Right lobe of liver (tissue), 6 donors: ENCODE results near the gene HGFAC. TPM values are rescaled to one million over a fixed set of nuclear protein-coding genes. Genes with fewer than 3 reads are reported as not detected.

Source experiments
- ATAC-seq, 4 donors: fragments of 200-7000 bp; cut with Tn5 transposase; one replicate each; pipeline ENCODE4 v1.9.1; 2020; ENCODE audit warnings: mild to moderate bottlenecking in 4 of 4, moderate library complexity in 4 of 4
- DNase-seq, 3 donors: peaks; one replicate each; pipeline ENCODE4 v3.0.0-alpha.2; 2020
- H3K27ac ChIP-seq, 3 donors: fragments of 200-600 bp; one replicate each; pipeline ENCODE4 v1.8.0; 2022
- H3K27me3 ChIP-seq, 2 donors: fragments of 200-600 bp; one replicate each; pipeline ENCODE4 v1.8.0; 2022
- H3K36me3 ChIP-seq, 4 donors: fragments of 200-600 bp; sonication (generic) in 1 of 4; one replicate each; pipeline versions ENCODE4 v1.5.1 to v1.8.0; 2017 to 2022; ENCODE audit warnings: control low read depth in 1 of 4
- H3K4me1 ChIP-seq, 4 donors: fragments of 200-600 bp; sonication (generic) in 1 of 4; one replicate each; pipeline versions ENCODE4 v1.5.1 to v1.8.0; 2017 to 2022; ENCODE audit warnings: control low read depth in 1 of 4
- H3K4me3 ChIP-seq, 3 donors: fragments of 200-600 bp; one replicate each; pipeline ENCODE4 v1.8.0; 2022
- H3K9me3 ChIP-seq, 4 donors: fragments of 200-600 bp; sonication (generic) in 1 of 4; one replicate each; pipeline versions ENCODE4 v1.5.1 to v1.8.0; 2017 to 2022; ENCODE audit warnings: control low read depth in 1 of 4
- POLR2A ChIP-seq: fragments of 450-650 bp; IDR thresholded peaks from one replicate; pipeline ENCODE4 v1.6.1; 2017; ENCODE audit warnings: antibody characterized with exemption, mild to moderate bottlenecking
- WGBS: methylation state at CpG from one replicate; pipeline ENCODE4 v1.1.6; 2018; ENCODE audit warnings: low coverage, low lambda C conversion rate; ENCODE audit not compliant: insufficient coverage; ENCODE audit errors: missing lambda C conversion rate; 5-methylcytosine and 5-hydroxymethylcytosine counted together
- intact Hi-C, 2 donors: fragments of 100-400 bp; cut with DNase I; formaldehyde crosslinking; loops; one replicate each; pipeline versions ENCODE4 v1.11.2 to v1.14.1; 2022
- total RNA-seq, 6 experiments: library from RNA; depleted of rRNA in 2 of 6; stranded (reverse); fragments of >200 nt in 2 of 6; fragmentation: NEBNext Ultra II Directional in 3 of 6; extraction: Animal tissue kit (Norgen Biotek cat#: 25700) in 3 of 6; gene quantifications; one replicate each; pipeline versions ENCODE4 v1.1.0 to v1.2.4, GENCODE V29; 2016 to 2023
- TF ChIP-seq, protein P1 (sequence below), 4 donors: fragments of 200-600 bp in 3 of 4; fragments of 450-650 bp in 1 of 4; IDR thresholded peaks; one replicate each; pipeline versions ENCODE4 v1.5.1 to v1.8.0; 2016 to 2022; ENCODE audit warnings: antibody characterized with exemption in 4 of 4, mild to moderate bottlenecking in 2 of 4
- donor health status: DM: no; HTN: yes; CAD: no.
- donor health status: DM: no; HTN: no; CAD: no.
- donor health status: DM: no; HTN: no; CAD: no.
- donor health status: DM: no; HTN: yes; CAD: no.
- donor health status: DM: no; HTN: yes; CAD: no.

Gene HGFAC
- total RNA-seq, 6 experiments from 2014 or later = 73.9 to 176 (median 140) TPM

DNA sequence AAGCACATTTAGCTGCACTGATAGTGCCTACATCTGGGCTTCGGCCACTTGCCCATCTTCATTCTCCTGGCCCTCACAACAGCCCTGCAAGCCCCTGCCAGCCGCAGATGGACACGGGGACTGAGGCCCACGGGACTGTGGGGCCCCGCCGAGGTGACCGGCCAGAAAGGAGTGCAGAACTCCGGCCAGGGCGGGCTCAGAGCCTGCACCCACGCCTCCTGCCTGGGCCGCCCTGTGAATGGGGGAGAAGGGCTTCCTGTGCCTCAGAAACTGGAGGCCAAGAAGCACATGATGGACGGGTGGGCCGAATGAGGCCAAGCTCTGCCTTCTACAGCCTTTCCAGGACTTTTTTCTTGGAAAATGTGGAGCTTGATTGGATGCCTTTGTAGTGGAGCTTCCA is 35.7 kb upstream of the HGFAC start:
- DNase-seq (peak in 1 of 3 donors; percentile 54), ATAC-seq (no peak)
- H3K27me3 ChIP-seq = no peaks in the 10 kb centered on the region
- no CpG with 5 or more reads among the region's 13 CpGs for WGBS
- peaks cover 0 to 45% (median 19%) of the 10 kb centered on the region in 4 donors for H3K4me1 ChIP-seq
- H3K4me3 ChIP-seq = no peak overlapping the region
- H3K27ac ChIP-seq = peak overlapping the region in 1 of 3 donors; percentile 97
- no peak for TF ChIP-seq POLR2A
- TF ChIP-seq, protein P1, sequence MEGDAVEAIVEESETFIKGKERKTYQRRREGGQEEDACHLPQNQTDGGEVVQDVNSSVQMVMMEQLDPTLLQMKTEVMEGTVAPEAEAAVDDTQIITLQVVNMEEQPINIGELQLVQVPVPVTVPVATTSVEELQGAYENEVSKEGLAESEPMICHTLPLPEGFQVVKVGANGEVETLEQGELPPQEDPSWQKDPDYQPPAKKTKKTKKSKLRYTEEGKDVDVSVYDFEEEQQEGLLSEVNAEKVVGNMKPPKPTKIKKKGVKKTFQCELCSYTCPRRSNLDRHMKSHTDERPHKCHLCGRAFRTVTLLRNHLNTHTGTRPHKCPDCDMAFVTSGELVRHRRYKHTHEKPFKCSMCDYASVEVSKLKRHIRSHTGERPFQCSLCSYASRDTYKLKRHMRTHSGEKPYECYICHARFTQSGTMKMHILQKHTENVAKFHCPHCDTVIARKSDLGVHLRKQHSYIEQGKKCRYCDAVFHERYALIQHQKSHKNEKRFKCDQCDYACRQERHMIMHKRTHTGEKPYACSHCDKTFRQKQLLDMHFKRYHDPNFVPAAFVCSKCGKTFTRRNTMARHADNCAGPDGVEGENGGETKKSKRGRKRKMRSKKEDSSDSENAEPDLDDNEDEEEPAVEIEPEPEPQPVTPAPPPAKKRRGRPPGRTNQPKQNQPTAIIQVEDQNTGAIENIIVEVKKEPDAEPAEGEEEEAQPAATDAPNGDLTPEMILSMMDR (IDR thresholded peaks at IDR 0.05) = no peak
- H3K36me3 ChIP-seq = no peaks in the 10 kb centered on the region
- H3K9me3 ChIP-seq = no peaks in the 10 kb centered on the region
- intact Hi-C loops = no loop called here

DNA sequence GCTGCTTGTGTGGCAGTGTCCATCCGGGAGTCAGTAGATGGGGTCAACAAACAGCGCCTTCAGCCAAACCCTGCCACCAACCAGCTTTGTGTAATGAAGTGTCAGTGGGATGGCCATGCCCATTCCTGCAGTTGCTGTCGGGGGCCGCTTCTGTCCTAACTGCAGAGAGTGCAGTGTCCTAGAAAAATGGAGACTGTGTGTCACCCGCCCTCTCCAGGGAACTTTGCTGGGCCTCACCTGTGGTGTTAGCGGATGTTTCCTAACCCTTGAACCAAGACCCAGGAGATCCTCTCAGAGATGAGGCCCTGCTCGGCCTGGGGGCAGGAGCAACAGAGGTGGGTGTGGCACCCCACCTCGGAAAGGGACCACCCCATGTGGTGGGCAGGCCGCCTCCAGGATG is 35.3 kb upstream of the HGFAC start:
- no peak for TF ChIP-seq POLR2A
- TF ChIP-seq, protein P1 (IDR thresholded peaks at IDR 0.05) = no peak
- intact Hi-C loops = no loop called here
- Histone ChIP-seq H3K36me3 (no peaks in the 10 kb centered on the region), H3K27me3 (no peaks in the 10 kb centered on the region), H3K4me1 (peaks cover 0 to 45% (median 19%) of the 10 kb centered on the region in 4 donors), H3K4me3 (no peak overlapping the region), H3K27ac (peak overlapping the region in 2 of 3 donors; percentile 85 to 97), H3K9me3 (no peaks in the 10 kb centered on the region)
- ATAC-seq = no peak
- 80% methylated on average over 1 of the region's 9 CpGs for WGBS
- peak in 2 of 3 donors; percentile 38 to 42 for DNase-seq

GRCh38 chr4:3407171-3407771 is 34.5 kb upstream of the HGFAC start:
- TF ChIP-seq, protein P1 (IDR thresholded peaks at IDR 0.05) = no peak
- TF ChIP-seq POLR2A = no peak
- intact Hi-C loops = no loop called here
- Histone ChIP-seq H3K4me1 (peaks cover 0 to 45% (median 19%) of the 10 kb centered on the region in 4 donors), H3K27me3 (no peaks in the 10 kb centered on the region), H3K27ac (peak overlapping the region in 2 of 3 donors; percentile 85 to 97), H3K4me3 (peak overlapping the region in 1 of 3 donors; percentile 2), H3K9me3 (no peaks in the 10 kb centered on the region), H3K36me3 (no peaks in the 10 kb centered on the region)
- 75% methylated on average over 9 of the region's 30 CpGs for WGBS
- DNase-seq (peak in 2 of 3 donors; percentile 75 to 77), ATAC-seq (peak; percentile 34 to 69 (median 62))

DNA sequence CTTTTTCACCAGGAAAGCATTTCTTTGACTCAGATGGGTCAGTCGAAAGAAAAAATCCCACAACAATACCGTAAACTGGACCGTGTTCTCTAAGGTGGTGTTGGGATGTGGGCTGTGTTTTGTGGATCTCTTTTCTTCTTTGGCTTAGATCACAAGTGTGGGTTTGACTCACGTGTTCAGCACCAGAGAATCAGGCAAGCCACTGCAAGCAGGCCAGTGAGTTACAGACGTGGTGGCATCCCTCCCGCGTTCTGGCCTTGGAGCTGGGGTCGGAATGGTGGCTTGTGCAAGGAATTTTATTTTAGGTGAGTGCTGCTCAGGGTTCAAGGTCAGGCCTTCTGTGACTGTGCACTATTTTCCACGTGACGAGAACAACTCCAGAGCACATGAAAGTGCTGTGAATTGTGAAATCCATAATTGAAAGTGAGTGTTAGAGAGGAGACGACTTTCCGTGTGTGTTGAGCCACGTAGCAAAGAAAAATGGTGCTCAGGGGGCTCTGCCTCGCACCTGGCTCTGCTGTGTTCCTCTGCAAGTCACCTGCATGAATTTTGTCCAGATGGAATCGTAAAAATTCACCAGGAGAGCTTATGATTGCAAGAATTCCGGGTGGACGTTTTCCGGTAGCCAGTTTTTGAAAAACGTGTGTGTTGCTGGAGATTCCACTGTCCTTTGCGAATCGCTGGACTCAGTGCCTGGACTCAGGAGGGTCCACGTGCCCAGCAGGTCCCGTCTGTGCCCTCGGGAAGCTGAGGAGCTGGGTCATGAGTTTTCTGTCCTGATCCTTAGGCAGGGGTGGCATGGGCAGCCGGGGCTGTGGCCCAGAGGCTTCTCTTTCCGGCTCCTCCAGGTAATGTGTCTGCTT is 33.6 kb upstream of the HGFAC start:
- TF ChIP-seq POLR2A = peak; percentile 61
- TF ChIP-seq, protein P1 (IDR thresholded peaks at IDR 0.05) = no peak
- peak; percentile 72 to 93 (median 89) for DNase-seq

More for the DNA sequence above, 33.6 kb upstream of the HGFAC start:
- Histone ChIP-seq H3K36me3 (no peaks in the 10 kb centered on the region), H3K27me3 (no peaks in the 10 kb centered on the region), H3K4me1 (peaks cover 0 to 45% (median 19%) of the 10 kb centered on the region in 4 donors), H3K4me3 (peak overlapping the region; percentile 4 to 42 (median 40)), H3K27ac (peak overlapping the region; percentile 75 to 97 (median 85)), H3K9me3 (no peaks in the 10 kb centered on the region)
- WGBS = 29% methylated on average over 16 of the region's 26 CpGs
- peak; percentile 68 to 83 (median 74) for ATAC-seq
- intact Hi-C loops = no loop called here
